ENCODE measurements around the gene NCAN.

NCAN gene

DNA sequence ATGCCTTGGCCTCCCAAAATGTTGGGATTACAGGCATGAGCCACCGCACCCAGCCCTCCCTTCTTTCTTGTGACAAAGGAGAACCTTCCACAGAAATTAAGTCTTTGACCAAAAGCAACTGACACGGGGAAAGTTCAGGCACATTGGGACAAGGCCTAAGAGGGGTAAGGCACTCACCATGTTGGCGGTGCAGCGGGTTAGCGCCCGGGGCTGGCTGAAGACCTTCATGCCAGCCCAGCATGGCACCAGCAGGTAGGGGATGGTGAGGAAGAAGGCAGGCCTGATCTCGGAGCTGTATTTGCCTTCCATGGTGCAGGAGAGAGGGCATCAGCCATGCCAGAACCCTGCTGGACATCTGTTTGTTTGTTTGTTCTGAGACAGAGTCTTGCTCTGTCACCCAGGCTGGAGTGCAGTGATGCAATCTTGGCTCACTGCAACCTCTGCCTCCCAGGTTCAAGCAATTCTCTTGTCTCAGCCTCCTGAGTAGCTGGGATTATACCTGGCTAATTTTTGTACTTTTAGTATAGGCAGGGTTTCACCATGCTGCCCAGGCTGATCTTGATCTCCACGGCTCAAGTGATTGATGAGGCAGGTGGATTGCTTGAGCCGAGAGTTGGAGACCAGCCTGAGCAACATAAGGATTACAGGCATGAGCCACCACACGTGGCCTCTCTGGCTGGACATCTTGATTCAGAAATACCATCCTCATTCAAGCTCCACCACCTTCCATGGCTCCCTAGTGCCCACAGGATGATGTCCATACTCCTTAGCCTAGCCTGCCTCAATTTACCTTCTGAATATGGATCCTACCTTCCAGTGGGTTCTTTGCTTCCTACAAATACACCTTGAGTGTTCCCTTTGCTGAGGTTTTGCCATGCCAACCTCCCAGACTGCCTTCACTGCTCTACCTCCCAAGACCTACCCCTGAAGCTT lies 57.0 kb downstream of the NCAN start:
- Histone ChIP-seq H3K4me2 (ENCODE audit: low read length) (no peak overlapping the region), H3K27ac (ENCODE audit: low read depth, low read length, poor library complexity, severe bottlenecking) (no peak overlapping the region), H3K9ac (ENCODE audit: low read length) (no peak overlapping the region), H3K4me3 (ENCODE audit: low read depth, low read length, poor library complexity, severe bottlenecking) (no peak overlapping the region), H2AFZ (ENCODE audit: low read length) (no peak overlapping the region), H3F3A (ENCODE audit: insufficient read depth, low read length) (no peaks in the 10 kb centered on the region), H3K9me3 (ENCODE audit: low read length) (no peaks in the 10 kb centered on the region), H3K36me3 (ENCODE audit: insufficient read depth, low read length) (no peaks in the 10 kb centered on the region), H4K20me1 (ENCODE audit: insufficient read depth, low read length) (no peaks in the 10 kb centered on the region), H3K9me2 (ENCODE audit: low read depth, low read length) (no peaks in the 10 kb centered on the region), H3K27me3 (ENCODE audit: insufficient read depth, low read length) (no peaks in the 10 kb centered on the region), H3K79me2 (ENCODE audit: insufficient read depth, low read length) (no peaks in the 10 kb centered on the region), H3K4me1 (ENCODE audit: insufficient read depth, low read length, severe bottlenecking) (no peaks in the 10 kb centered on the region)
- no peak for TF ChIP-seq EZH2 (IDR thresholded peaks at IDR 0.05; ENCODE audit: borderline replicate concordance, low read length)
- TF ChIP-seq, protein P1, sequence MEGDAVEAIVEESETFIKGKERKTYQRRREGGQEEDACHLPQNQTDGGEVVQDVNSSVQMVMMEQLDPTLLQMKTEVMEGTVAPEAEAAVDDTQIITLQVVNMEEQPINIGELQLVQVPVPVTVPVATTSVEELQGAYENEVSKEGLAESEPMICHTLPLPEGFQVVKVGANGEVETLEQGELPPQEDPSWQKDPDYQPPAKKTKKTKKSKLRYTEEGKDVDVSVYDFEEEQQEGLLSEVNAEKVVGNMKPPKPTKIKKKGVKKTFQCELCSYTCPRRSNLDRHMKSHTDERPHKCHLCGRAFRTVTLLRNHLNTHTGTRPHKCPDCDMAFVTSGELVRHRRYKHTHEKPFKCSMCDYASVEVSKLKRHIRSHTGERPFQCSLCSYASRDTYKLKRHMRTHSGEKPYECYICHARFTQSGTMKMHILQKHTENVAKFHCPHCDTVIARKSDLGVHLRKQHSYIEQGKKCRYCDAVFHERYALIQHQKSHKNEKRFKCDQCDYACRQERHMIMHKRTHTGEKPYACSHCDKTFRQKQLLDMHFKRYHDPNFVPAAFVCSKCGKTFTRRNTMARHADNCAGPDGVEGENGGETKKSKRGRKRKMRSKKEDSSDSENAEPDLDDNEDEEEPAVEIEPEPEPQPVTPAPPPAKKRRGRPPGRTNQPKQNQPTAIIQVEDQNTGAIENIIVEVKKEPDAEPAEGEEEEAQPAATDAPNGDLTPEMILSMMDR (IDR thresholded peaks at IDR 0.05; ENCODE audit: low read length): no peak

DNA sequence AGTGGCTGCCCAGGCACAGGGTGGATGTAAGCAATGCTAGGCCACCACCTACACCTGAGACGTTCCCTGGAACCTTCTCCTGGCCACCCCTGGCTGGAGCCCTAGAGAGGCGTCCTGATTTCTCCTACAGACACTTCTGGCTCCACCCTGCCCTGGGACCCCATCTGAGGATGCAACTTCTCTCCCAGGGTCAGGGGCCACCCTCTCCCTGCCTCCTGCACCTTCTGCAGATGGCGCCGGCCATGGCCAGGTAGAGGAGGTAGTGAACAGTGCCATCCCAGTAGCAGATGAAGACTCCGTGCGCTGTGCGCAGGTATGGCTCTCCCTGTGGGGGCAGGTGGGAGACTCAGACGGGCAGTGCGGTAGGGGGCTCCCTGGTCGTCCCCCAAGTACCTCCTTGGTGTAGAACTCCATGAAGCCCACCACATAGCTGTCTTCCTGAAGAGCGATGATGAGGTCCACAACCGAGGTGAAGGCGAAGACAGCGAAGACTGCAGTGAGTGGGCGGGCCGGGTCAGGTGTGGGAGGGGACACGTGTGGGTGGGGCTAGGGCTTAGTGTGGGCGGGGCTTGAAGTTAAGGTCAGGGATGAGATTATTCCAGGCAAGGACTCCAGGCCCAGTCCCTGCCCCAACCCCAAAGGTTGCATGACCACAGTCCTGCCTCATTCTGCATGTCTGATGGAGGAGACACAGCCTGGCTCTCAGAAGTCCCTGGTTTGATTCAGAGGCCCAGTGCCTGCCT lies 58.4 kb downstream of the NCAN start:
- Histone ChIP-seq H3K4me1 (ENCODE audit: insufficient read depth, low read length, severe bottlenecking) (no peaks in the 10 kb centered on the region), H3F3A (ENCODE audit: insufficient read depth, low read length) (no peaks in the 10 kb centered on the region), H3K4me3 (ENCODE audit: low read depth, low read length, poor library complexity, severe bottlenecking) (no peak overlapping the region), H3K36me3 (ENCODE audit: insufficient read depth, low read length) (0 out of 2 replicates have a peak, but pooled peaks cover under 1% of the 10 kb centered on the region), H4K20me1 (ENCODE audit: insufficient read depth, low read length) (no peaks in the 10 kb centered on the region), H3K27me3 (ENCODE audit: insufficient read depth, low read length) (no peaks in the 10 kb centered on the region), H3K9ac (ENCODE audit: low read length) (no peak overlapping the region), H3K9me2 (ENCODE audit: low read depth, low read length) (no peaks in the 10 kb centered on the region), H3K9me3 (ENCODE audit: low read length) (no peaks in the 10 kb centered on the region), H3K79me2 (ENCODE audit: insufficient read depth, low read length) (no peaks in the 10 kb centered on the region), H2AFZ (ENCODE audit: low read length) (no peak overlapping the region), H3K27ac (ENCODE audit: low read depth, low read length, poor library complexity, severe bottlenecking) (no peak overlapping the region), H3K4me2 (ENCODE audit: low read length) (no peak overlapping the region)
- TF ChIP-seq, protein P1 (IDR thresholded peaks at IDR 0.05; ENCODE audit: low read length): no peak
- no peak for TF ChIP-seq EZH2 (IDR thresholded peaks at IDR 0.05; ENCODE audit: borderline replicate concordance, low read length)

DNA sequence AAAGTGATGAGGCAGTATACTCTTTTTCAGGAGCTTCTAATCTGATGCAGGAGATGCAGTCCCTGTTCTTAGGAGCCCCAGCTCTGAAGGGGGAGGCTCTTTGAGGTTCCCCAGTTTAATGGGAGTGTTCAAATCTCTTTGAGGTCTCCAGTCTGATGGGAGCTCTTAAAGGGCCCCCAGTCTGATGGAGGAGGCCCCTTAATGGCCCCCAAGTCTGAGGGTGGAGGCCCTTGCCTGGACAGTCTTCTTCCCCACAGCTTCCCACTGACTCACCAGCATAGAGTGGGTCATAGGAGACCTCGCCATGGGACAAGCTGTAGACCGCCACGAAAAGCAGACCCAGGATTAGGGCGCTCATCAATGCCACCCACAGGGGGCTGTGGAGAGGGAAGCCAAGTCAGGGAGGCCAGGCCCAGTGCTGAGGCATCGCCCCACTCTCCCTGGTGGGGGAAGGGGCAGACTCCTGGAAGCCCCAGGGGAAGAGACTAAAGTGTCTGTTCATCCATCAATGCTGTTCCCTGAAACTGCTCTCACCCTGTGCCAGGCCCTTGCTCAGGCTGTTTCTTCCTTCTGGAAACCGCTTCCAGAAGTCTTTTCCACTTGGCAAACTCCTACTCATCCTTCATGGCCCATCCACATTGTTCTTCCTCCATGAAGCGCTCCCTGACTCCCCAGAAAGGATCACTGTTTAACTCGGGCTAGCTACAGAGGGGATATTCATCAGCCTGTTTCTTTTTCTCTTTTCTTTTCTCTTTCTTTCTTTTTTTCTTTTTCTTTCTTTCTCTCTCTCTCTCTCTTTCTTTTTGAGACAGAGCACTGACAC lies 59.2 kb downstream of the NCAN start:
- no peaks in the 10 kb centered on the region for H4K20me1 ChIP-seq (ENCODE audit: insufficient read depth, low read length)
- H3K4me2 ChIP-seq (ENCODE audit: low read length): no peak overlapping the region
- peaks cover 9% of the 10 kb centered on the region; the same call in 1 of the 2 replicates for H3K36me3 ChIP-seq (ENCODE audit: insufficient read depth, low read length)
- H3K4me1 ChIP-seq (ENCODE audit: insufficient read depth, low read length, severe bottlenecking): no peaks in the 10 kb centered on the region
- H3F3A ChIP-seq (ENCODE audit: insufficient read depth, low read length): no peaks in the 10 kb centered on the region
- H3K4me3 ChIP-seq (ENCODE audit: low read depth, low read length, poor library complexity, severe bottlenecking): no peak overlapping the region
- H3K27me3 ChIP-seq (ENCODE audit: insufficient read depth, low read length): no peaks in the 10 kb centered on the region
- no peaks in the 10 kb centered on the region for H3K79me2 ChIP-seq (ENCODE audit: insufficient read depth, low read length)
- H3K9me3 ChIP-seq (ENCODE audit: low read length): no peaks in the 10 kb centered on the region
- no peak overlapping the region for H3K27ac ChIP-seq (ENCODE audit: low read depth, low read length, poor library complexity, severe bottlenecking)
- no peaks in the 10 kb centered on the region for H3K9me2 ChIP-seq (ENCODE audit: low read depth, low read length)
- TF ChIP-seq, protein P1 (IDR thresholded peaks at IDR 0.05; ENCODE audit: low read length): no peak
- TF ChIP-seq EZH2 (IDR thresholded peaks at IDR 0.05; ENCODE audit: borderline replicate concordance, low read length): no peak
- H2AFZ ChIP-seq (ENCODE audit: low read length): no peak overlapping the region
- H3K9ac ChIP-seq (ENCODE audit: low read length): no peak overlapping the region

Measured in OCI-LY1 (cell line).